ENCODE data around the gene ATG7. TPM values are rescaled to one million over a fixed set of nuclear protein-coding genes. Genes with fewer than 3 reads are reported as not detected.

Gene ATG7
- total and polyA plus RNA-seq, 10 of the 15 experiments (the other 5 are each of a cell fraction or from before 2014, with no cell fraction given), result 13.5 to 49.5 (median 26.4) TPM

DNA sequence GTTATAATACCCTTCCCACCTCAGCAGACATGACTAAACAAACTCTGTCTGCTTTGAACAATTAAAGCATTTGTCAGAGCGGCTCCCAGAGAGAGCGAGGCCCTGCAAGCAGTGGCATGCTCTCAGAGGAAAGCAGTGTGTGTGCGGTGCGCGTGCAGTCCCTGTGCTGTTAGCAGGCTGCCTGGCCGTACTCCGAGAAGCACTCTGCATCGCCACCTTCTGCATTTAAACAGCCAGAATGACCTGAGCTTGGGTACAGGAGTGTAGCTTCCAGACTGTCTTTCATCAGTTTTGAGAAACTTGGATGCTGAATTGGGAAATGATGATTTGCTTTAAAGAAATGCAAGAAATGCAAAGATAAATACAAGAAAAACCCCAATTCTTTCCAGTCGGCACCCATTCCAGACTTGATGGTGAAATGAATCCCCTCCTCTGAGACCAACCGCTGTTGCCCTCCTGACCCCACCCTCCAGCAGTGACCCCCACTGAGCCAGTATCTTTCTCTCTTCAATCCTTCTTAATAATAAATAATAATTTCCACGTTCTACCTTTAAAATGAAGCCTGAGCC lies 258.0 kb downstream of the ATG7 start:
- Histone ChIP-seq H4K20me1 (ENCODE audit: control insufficient read depth, insufficient read depth) (no peaks in the 10 kb centered on the region), H3K9ac (ENCODE audit: control insufficient read depth, insufficient read depth, low read length) (no peak overlapping the region), H3K36me3 (ENCODE audit: control insufficient read depth in 2 of 2, insufficient read depth in 2 of 2, low read length in 1 of 2) (no peaks in the 10 kb centered on the region), H3K27me3 (replicated peaks in 1 of 2; ENCODE audit: control insufficient read depth in 2 of 2, insufficient read depth in 2 of 2, low read length in 1 of 2) (no peaks in the 10 kb centered on the region), H3K27ac (ENCODE audit: control insufficient read depth, insufficient read depth) (no peak overlapping the region), H3K9me3 (replicated peaks; ENCODE audit: control insufficient read depth, insufficient read depth, low read length) (no peaks in the 10 kb centered on the region; the same call in 2 of the 3 replicates), H2AFZ (ENCODE audit: control insufficient read depth, low read depth, low read length) (no peak overlapping the region), H3K4me2 (ENCODE audit: control insufficient read depth, insufficient read depth) (no peak overlapping the region), H3K79me2 (ENCODE audit: control insufficient read depth, insufficient read depth, low read length) (no peaks in the 10 kb centered on the region), H3K4me1 (ENCODE audit: control insufficient read depth, insufficient read depth, low read length) (no peaks in the 10 kb centered on the region), H3K4me3 (no peak overlapping the region)
- intact Hi-C loops (cut with micrococcal nuclease; ENCODE audit: unreplicated experiment) (no loop called here), in situ Hi-C loops (cut with MboI) (no loop called here)
- no peak for TF ChIP-seq POLR2AphosphoS5 (IDR thresholded peaks at IDR 0.05; ENCODE audit: low read length)
- no peak for TF ChIP-seq BHLHE40 (IDR thresholded peaks at IDR 0.05; ENCODE audit: borderline replicate concordance in 1 of 2, low read depth in 2 of 2, low read length in 1 of 2)
- TF ChIP-seq HDGF (IDR thresholded peaks at IDR 0.05), result no peak
- TF ChIP-seq CBX3 (IDR thresholded peaks at IDR 0.05; ENCODE audit: borderline replicate concordance, low read depth), result no peak
- TF ChIP-seq BCL11A (IDR thresholded peaks at IDR 0.05; ENCODE audit: low read depth, low read length), result no peak
- TF ChIP-seq MEF2A (IDR thresholded peaks at IDR 0.05; ENCODE audit: insufficient read depth, low read depth, low read length), result no peak
- no peak for TF ChIP-seq ETV6 (conservative IDR thresholded peaks at IDR 0.05 in 1 of 2, IDR thresholded peaks at IDR 0.05 in 1 of 2; ENCODE audit: borderline replicate concordance in 1 of 2, low read depth in 1 of 2)
- no peak for TF ChIP-seq IKZF2 (IDR thresholded peaks at IDR 0.05)
- TF ChIP-seq POLR2A (IDR thresholded peaks at IDR 0.05; ENCODE audit: low read depth, low read length), result no peak
- TF ChIP-seq RBBP5 (conservative IDR thresholded peaks at IDR 0.05), result no peak
- TF ChIP-seq ZBTB40 (IDR thresholded peaks at IDR 0.05; ENCODE audit: borderline replicate concordance), result no peak
- no peak for TF ChIP-seq MEF2B (IDR thresholded peaks at IDR 0.05; ENCODE audit: partially characterized antibody, poor library complexity, severe bottlenecking)
- no peak for TF ChIP-seq SKIL (IDR thresholded peaks at IDR 0.05; ENCODE audit: low read depth, poor library complexity, severe bottlenecking)
- no peak for TF ChIP-seq NBN (IDR thresholded peaks at IDR 0.05)
- no peak for TF ChIP-seq HCFC1 (IDR thresholded peaks at IDR 0.05; ENCODE audit: low read length)
- TF ChIP-seq ELK1 (IDR thresholded peaks at IDR 0.05; ENCODE audit: low read depth, low read length), result no peak
- no peak for TF ChIP-seq PAX5 (IDR thresholded peaks at IDR 0.05; ENCODE audit: borderline replicate concordance, low read depth, low read length)
- TF ChIP-seq SREBF2 (IDR thresholded peaks at IDR 0.05; ENCODE audit: low read length), result no peak
- TF ChIP-seq POU2F2 (IDR thresholded peaks at IDR 0.05; ENCODE audit: borderline replicate concordance, low read depth, low read length), result no peak
- BruUV-seq (replicated peaks), result no TSS peak
- WGBS (ENCODE audit: insufficient coverage, insufficient replicate concordance, low lambda C conversion rate, missing lambda C conversion rate), result 94% methylated on average over 11 of the region's 11 CpGs
- no peak for FAIRE-seq
- ATAC-seq, result no peak
- ChIA-PET RAD21 (ENCODE audit: unreplicated experiment) (no interaction called here), SMC1A (ENCODE audit: uncharacterized antibody, unreplicated experiment) (no interaction called here), CTCF (no interaction called here), POLR2A (no interaction called here)
- no peak for DNase-seq (ENCODE audit: low read depth, low spot score)
